LHCN-M2 (cell line): ENCODE data around the gene STH. TPM values are rescaled to one million over a fixed set of nuclear protein-coding genes. Genes with fewer than 3 reads are reported as not detected.

Experiments
- DNase-seq: peaks from one replicate; pipeline ENCODE4 v3.0.0-alpha.2; 2012; ENCODE audit warnings: low read depth
- total RNA-seq: library from RNA; depleted of rRNA; stranded (reverse); fragments of >200 nt; gene quantifications from 2 replicates; pipeline ENCODE4 v1.2.3, GENCODE V29; 2014; rRNA removed

The STH gene
- total RNA-seq, 1 experiment from 2014 or later, result not detected

DNA sequence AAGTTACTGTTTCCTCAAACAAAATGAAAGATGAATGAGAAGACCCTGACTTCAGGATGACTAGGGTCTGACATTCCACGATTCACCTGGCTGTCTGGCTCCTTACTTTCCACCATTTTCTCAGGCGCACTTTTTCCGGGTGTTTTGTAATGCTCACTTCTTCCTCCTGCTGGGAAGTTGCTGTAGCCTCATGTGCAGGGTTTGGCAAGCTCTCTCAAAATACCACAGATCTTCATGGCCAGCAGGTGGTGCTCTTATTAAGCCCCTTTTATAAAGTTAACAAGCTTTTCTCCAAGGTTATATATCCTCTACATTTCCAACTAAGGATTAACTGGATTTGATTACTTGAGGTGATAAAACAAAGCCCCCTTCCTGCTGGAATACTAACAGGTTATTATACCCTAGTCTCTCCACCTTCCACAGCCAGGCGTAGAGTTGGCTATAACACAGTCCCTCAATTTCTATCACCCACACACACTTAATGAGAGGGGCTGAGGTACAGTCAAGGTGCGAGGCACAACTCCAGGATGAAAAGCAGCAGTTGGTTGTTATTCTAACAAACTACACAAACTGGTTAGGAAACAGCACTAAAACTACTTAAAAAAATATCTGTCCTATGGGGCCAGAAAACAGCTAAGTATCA is 45.4 kb downstream of the STH start:
- peak; percentile 84 for DNase-seq

DNA sequence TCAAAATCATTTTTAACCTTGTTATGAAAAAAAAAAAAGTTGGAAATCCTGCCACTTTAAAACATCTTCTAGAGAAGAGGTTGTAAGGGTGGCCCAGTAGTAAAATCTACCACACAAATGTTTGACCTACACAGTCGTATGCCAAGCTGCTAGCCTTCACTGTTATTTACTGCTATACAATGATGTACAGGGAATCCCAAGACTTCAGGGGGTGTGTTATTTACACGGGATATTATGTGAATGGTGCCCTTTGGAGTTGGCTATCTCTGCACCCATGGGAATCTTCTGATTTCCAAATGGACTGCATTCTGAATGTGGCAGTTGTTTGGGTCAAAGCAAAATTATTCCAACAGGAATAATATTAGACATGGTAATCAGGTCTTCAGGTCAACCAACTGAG is 45.9 kb downstream of the STH start:
- DNase-seq, result no peak

DNA sequence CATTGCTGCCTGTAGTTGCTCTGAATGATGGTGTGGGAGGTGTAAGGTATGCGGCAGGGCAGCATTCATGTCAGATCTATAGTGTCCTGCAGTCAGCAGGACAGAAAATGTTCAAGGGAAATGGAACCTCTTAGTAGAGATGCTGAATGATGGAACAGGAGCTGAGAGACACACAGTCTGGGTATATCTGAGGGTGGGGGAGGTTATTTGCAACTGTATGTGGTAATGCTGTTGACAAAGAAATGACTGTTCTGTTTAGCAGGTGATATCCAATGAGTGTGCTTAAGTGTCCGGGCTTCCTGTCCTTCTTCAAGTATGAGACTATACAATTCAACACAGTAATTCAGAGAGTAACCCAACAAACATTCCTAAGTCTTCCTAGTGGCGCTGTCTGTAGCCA is 46.6 kb downstream of the STH start:
- DNase-seq, result peak; percentile 26

DNA sequence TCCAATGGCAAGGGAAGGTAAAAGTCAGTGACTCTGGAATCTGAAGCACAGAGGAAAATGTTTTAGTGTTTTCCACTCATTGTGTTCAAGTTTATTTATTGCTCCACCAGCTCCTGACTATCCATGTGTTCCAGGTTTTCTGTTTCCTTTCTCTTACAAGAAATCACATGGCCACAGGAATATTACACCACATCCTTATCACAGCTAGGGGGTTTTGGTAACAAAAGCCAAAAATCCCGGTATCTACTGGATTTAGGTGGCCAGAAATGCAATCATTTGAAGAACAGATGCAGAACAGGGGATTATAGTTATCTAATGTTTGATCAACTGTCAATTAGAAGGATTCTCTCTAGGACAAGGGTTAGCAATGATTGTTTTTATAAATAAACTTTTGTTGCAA is 47.9 kb downstream of the STH start:
- DNase-seq, result peak; percentile 14

DNA sequence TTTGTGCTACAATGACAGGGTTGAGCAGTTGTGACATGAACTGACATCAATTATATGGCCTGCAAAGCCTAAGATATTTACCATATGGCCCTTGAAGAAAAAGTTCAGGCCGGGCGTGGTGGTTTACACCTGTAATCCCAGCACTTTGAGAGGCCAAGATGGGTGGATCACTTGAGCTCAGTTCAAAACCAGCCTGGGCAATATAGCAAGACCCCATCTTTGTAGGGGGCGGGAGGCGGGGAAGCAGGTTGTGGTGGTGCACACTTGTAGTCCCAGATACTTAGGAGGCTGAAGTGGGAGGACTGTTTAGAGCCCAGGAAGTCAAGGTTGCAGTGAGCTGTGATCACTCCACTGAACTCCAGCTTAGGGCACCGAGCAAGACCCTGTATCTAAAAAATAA is 48.3 kb downstream of the STH start:
- DNase-seq, result no peak

DNA sequence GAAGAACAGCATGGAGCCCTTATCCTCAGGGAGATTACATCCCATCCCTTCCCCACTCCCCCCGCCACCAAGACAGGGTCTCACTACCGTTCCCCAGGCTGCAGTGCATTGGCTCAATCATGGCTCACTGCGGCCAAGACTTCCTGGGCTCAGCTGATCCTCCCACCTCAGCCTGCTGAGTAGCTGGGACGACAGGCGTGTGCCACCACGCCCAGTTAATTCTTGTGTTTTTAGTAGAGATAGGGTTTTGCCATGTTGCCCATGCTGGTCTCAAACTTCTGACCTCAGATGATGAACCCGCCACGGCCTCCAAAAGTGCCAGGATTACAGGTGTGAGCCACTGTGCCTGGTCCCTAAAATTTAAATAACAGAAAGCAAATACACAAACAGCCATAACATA is 48.8 kb downstream of the STH start:
- no peak for DNase-seq

Other genes with a start within 250 kb of the STH start
- not detected in 2 replicates for gene CRHR1, start 214.9 kb upstream of the STH start, total RNA-seq
- gene SPPL2C, start 154.4 kb upstream of the STH start, total RNA-seq, result not detected in 2 replicates
- gene MAPT, start 104.7 kb upstream of the STH start, total RNA-seq, result 0.06 TPM in 1 of 2 replicates, not detected in the other
- 16.5 and 26.3 TPM in 2 replicates for gene KANSL1, start 194.2 kb downstream of the STH start, total RNA-seq